Iris pigment epithelial cell (primary cell): ENCODE measurements around the gene AQP9.
A peak's percentile ranks its signal among the peaks of the same experiment; 100 is the strongest.

Source experiments
- DNase-seq: peaks from one replicate; pipeline ENCODE4 v3.0.0-alpha.2; 2011; ENCODE audit warnings: low read depth

AQP9 gene

GRCh38 chr15:58141894-58142293, 3.7 kb downstream of the AQP9 start:
- DNase-seq: no peak

GRCh38 chr15:58142827-58143461, 4.8 kb downstream of the AQP9 start:
- DNase-seq: no peak

- no peak for DNase-seq
Observed at GRCh38 chr15:58145606-58146005, 7.4 kb downstream of the AQP9 start.

GRCh38 chr15:58146211-58146610, 8.0 kb downstream of the AQP9 start:
- DNase-seq: no peak

- no peak for DNase-seq
Observed at GRCh38 chr15:58146749-58147148, 8.6 kb downstream of the AQP9 start.

- DNase-seq: no peak
Observed at GRCh38 chr15:58147171-58147611, 9.0 kb downstream of the AQP9 start.

GRCh38 chr15:58148120-58148519, 9.9 kb downstream of the AQP9 start:
- no peak for DNase-seq

GRCh38 chr15:58148633-58149445, 10.7 kb downstream of the AQP9 start:
- no peak for DNase-seq

GRCh38 chr15:58154769-58155168, 16.6 kb downstream of the AQP9 start:
- DNase-seq: no peak

- DNase-seq: no peak
Observed at GRCh38 chr15:58159827-58160386, 21.7 kb downstream of the AQP9 start.

- peak; percentile 14 for DNase-seq
Observed at GRCh38 chr15:58161436-58161930, 23.3 kb downstream of the AQP9 start.

GRCh38 chr15:58163985-58164384, 25.8 kb downstream of the AQP9 start:
- no peak for DNase-seq

GRCh38 chr15:58164926-58165325, 26.7 kb downstream of the AQP9 start:
- DNase-seq: no peak

- DNase-seq: peak; percentile 71
Observed at GRCh38 chr15:58165661-58166060, 27.5 kb downstream of the AQP9 start.

GRCh38 chr15:58167095-58167691, 29.0 kb downstream of the AQP9 start:
- no peak for DNase-seq

- DNase-seq: no peak
Observed at GRCh38 chr15:58169934-58170333, 31.8 kb downstream of the AQP9 start.

- DNase-seq: no peak
Observed at GRCh38 chr15:58171476-58172061, 33.4 kb downstream of the AQP9 start.

- DNase-seq: no peak
Observed at GRCh38 chr15:58174709-58175108, 36.5 kb downstream of the AQP9 start.

GRCh38 chr15:58175955-58176354, 37.8 kb downstream of the AQP9 start:
- no peak for DNase-seq

- DNase-seq: no peak
Observed at GRCh38 chr15:58178668-58179067, 40.5 kb downstream of the AQP9 start.

- DNase-seq: no peak
Observed at GRCh38 chr15:58179206-58179605, 41.0 kb downstream of the AQP9 start.

- peak; percentile 5 for DNase-seq
Observed at GRCh38 chr15:58179741-58180381, 41.7 kb downstream of the AQP9 start.
